K562 (cell line): Measurements from ENCODE around the gene ZNF513. TPM values are rescaled to one million over a fixed set of nuclear protein-coding genes. Genes with fewer than 3 reads are reported as not detected.
A peak's percentile ranks its signal among the peaks of the same experiment; 100 is the strongest.

ENCODE experiments used
- ATF7 ChIP-seq: fragments of 450-650 bp; IDR thresholded peaks from 2 replicates; pipeline ENCODE4 v1.7.1; 2014; ENCODE audit warnings: mild to moderate bottlenecking, moderate library complexity
- CAMTA2 ChIP-seq: fragments of 250-450 bp; sonication (Bioruptor Pico); conservative IDR thresholded peaks from 2 replicates; pipeline ENCODE4 v1.5.1; 2022
- CCAR2 ChIP-seq: fragments of 200-400 bp; formaldehyde crosslinking; IDR thresholded peaks from 2 replicates; pipeline ENCODE4 v1.6.1; 2017; ENCODE audit warnings: mild to moderate bottlenecking, low read depth, low read length
- DDX20 ChIP-seq: fragments of 450-650 bp; IDR thresholded peaks from 2 replicates; pipeline ENCODE4 v1.6.1; 2016; ENCODE audit warnings: missing genetic modification characterization, low read depth, mild to moderate bottlenecking, missing compliant biosample characterization, moderate library complexity
- E2F3 ChIP-seq: fragments of 250-450 bp; sonication (Bioruptor Pico); IDR thresholded peaks from 2 replicates; pipeline ENCODE4 v1.4.0; 2020; ENCODE audit warnings: mild to moderate bottlenecking
- ERF ChIP-seq: fragments of 450-650 bp; formaldehyde crosslinking; IDR thresholded peaks from 2 replicates; pipeline ENCODE4 v1.4.0; 2020; ENCODE audit warnings: mild to moderate bottlenecking, mixed read lengths
- ETV1 ChIP-seq: fragments of 450-650 bp; conservative IDR thresholded peaks from 2 replicates; pipeline ENCODE4 v1.6.1; 2016; ENCODE audit warnings: missing genetic modification characterization, control low read depth, low read depth, missing compliant biosample characterization
- FOS ChIP-seq: IDR thresholded peaks from 3 replicates; pipeline ENCODE4 v1.6.1; 2011; ENCODE audit not compliant: insufficient read length; ENCODE audit errors: extremely low read depth
- HDAC1 ChIP-seq, 2 experiments: fragments of 450-650 bp; IDR thresholded peaks; 2 replicates each; pipeline ENCODE4 v1.6.1; 2016 to 2017; ENCODE audit warnings: inconsistent platforms in 1 of 2, mild to moderate bottlenecking in 1 of 2, moderate library complexity in 1 of 2
- NRF1 ChIP-seq, 2 experiments: fragments of 450-650 bp; IDR thresholded peaks in 1 of 2; conservative IDR thresholded peaks in 1 of 2; 2 replicates each; pipeline ENCODE4 v1.6.1; 2014; ENCODE audit warnings: mild to moderate bottlenecking in 2 of 2
- NUFIP1 ChIP-seq: fragments of 450-650 bp; IDR thresholded peaks from 2 replicates; pipeline ENCODE4 v1.6.1; 2018; ENCODE audit not compliant: partially characterized antibody
- PHF20 ChIP-seq: fragments of 450-650 bp; IDR thresholded peaks from 2 replicates; pipeline ENCODE4 v1.6.1; 2018; ENCODE audit not compliant: partially characterized antibody
- POLR2B ChIP-seq: fragments of 450-650 bp; IDR thresholded peaks from 2 replicates; pipeline ENCODE4 v1.6.1; 2018; ENCODE audit warnings: low read depth; ENCODE audit not compliant: partially characterized antibody
- PRPF4 ChIP-seq: fragments of 200-400 bp; formaldehyde crosslinking; IDR thresholded peaks from one replicate; pipeline ENCODE4 v1.6.1; 2017; ENCODE audit warnings: low read length, low read depth, mild to moderate bottlenecking; ENCODE audit not compliant: insufficient read depth, poor library complexity, severe bottlenecking
- RB1 ChIP-seq: fragments of 450-650 bp; IDR thresholded peaks from 2 replicates; pipeline ENCODE4 v1.6.1; 2017; ENCODE audit warnings: low read depth, mild to moderate bottlenecking
- SLC30A9 ChIP-seq: fragments of 250-450 bp; sonication (Bioruptor Pico); IDR thresholded peaks from 2 replicates; pipeline ENCODE4 v1.8.0; 2022; ENCODE audit warnings: mild to moderate bottlenecking, moderate library complexity
- TSC22D4 ChIP-seq: fragments of 450-650 bp; IDR thresholded peaks from 2 replicates; pipeline ENCODE4 v1.6.1; 2016; ENCODE audit warnings: missing genetic modification characterization, missing biosample characterization, control low read depth
- ZKSCAN8 ChIP-seq: fragments of 200-800 bp; sonication (Bioruptor generic); IDR thresholded peaks from 2 replicates; pipeline ENCODE4 v1.6.1; 2016; ENCODE audit warnings: missing genetic modification characterization, missing compliant biosample characterization
- ZNF143 ChIP-seq: sonication (generic); formaldehyde crosslinking; IDR thresholded peaks from 2 replicates; pipeline ENCODE4 v1.9.0; 2022; ENCODE audit warnings: mild to moderate bottlenecking, missing genetic modification reagents
- ZNF232 ChIP-seq: sonication (generic); formaldehyde crosslinking; IDR thresholded peaks from 2 replicates; pipeline ENCODE4 v1.8.0; 2022; ENCODE audit warnings: mild to moderate bottlenecking, missing genetic modification reagents
- ZNF431 ChIP-seq: sonication (generic); formaldehyde crosslinking; IDR thresholded peaks from 2 replicates; pipeline ENCODE4 v1.8.0; 2022; ENCODE audit warnings: mild to moderate bottlenecking, missing genetic modification reagents
- ZNF780A ChIP-seq: fragments of 250-450 bp; sonication (Bioruptor Pico); IDR thresholded peaks from 2 replicates; pipeline ENCODE4 v1.5.0; 2021; ENCODE audit warnings: mild to moderate bottlenecking
- polyA plus RNA-seq, 8 experiments: library from polyadenylated mRNA; depleted of rRNA in 4 of 8; stranded (reverse) in 5 of 8; unstranded in 3 of 8; fragments of >200 nt; fragmentation: Nextera tagmentation in 2 of 8; fragmentation: Illumina TruSeq in 1 of 8; extraction: Ambion mirVana in 2 of 8; extraction: Trizol in 1 of 8; gene quantifications; 2 replicates each; pipeline versions ENCODE4 v1.2.1 to v1.2.3, GENCODE V29; 2011 to 2014; ENCODE audit warnings: inconsistent platforms in 1 of 8, missing spikeins in 1 of 8
- total RNA-seq, 7 experiments: library from RNA; depleted of rRNA in 6 of 7; stranded (reverse); fragments of >200 nt in 6 of 7; fragmentation: Illumina TruSeq in 2 of 7; extraction: Trizol in 2 of 7; gene quantifications; 2 replicates each; pipeline versions ENCODE4 v1.2.1 to v1.2.3, GENCODE V29; 2011 to 2021; ENCODE audit warnings: low replicate concordance in 1 of 7
- TF ChIP-seq, protein P1 (sequence below), 2 experiments: fragments of 250-450 bp in 1 of 2; fragments of 450-650 bp in 1 of 2; sonication (Bioruptor Pico) in 1 of 2; IDR thresholded peaks; 2 replicates each; pipeline versions ENCODE4 v1.6.1 to v1.8.0; 2016 to 2021; ENCODE audit warnings: mild to moderate bottlenecking in 2 of 2, moderate library complexity in 2 of 2, missing compliant biosample characterization in 1 of 2, missing genetic modification characterization in 1 of 2
- TF ChIP-seq, protein P2 (sequence below): sonication (generic); formaldehyde crosslinking; IDR thresholded peaks from 2 replicates; pipeline ENCODE4 v1.8.0; 2022; ENCODE audit warnings: mild to moderate bottlenecking, missing genetic modification reagents

Gene ZNF513
- total and polyA plus RNA-seq, 9 of the 15 experiments (the other 6 are each of a cell fraction or from before 2014, with no cell fraction given), result 0.04 to 13.6 (median 4.4) TPM

- TF ChIP-seq, protein P1, sequence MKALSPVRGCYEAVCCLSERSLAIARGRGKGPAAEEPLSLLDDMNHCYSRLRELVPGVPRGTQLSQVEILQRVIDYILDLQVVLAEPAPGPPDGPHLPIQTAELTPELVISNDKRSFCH (CRISPR knock-in tag; IDR thresholded peaks at IDR 0.05), result no peak
- TF ChIP-seq, protein P1 (tag; IDR thresholded peaks at IDR 0.05), result peak; percentile 58; the same call in 1 of the 2 replicates
- TF ChIP-seq PRPF4 (no peak), CAMTA2 (CRISPR knock-in tag) (0 out of 2 replicates have a peak, but pooled peaks have one; percentile 46), ZNF232 (no peak), NRF1 (conservative IDR thresholded peaks at IDR 0.05 in 1 of 2, IDR thresholded peaks at IDR 0.05 in 1 of 2) (peak; percentile 84 to 87), POLR2B (peak; percentile 85), ZNF780A (no peak), CCAR2 (no peak), NUFIP1 (peak; percentile 27), PHF20 (peak; percentile 85), RB1 (peak; percentile 79; the same call in 1 of the 2 replicates), HDAC1 (IDR thresholded peaks at IDR 0.05) (peak in 1 of 2 experiments; percentile 72; a peak in 2 of 4 replicates), SLC30A9 (CRISPR knock-in tag) (no peak), FOS (peak; percentile 60), ETV1 (peak; percentile 58; the same call in 1 of the 2 replicates), DDX20 (no peak), E2F3 (CRISPR knock-in tag) (0 out of 2 replicates have a peak, but pooled peaks have one; percentile 51), ZNF143 (CRISPR knock-in tag) (peak; percentile 84), ERF (CRISPR knock-in tag) (0 out of 2 replicates have a peak, but pooled peaks have one; percentile 33), ATF7 (peak; percentile 98), ZKSCAN8 (CRISPR knock-in tag) (no peak), ZNF431 (CRISPR knock-in tag) (0 out of 2 replicates have a peak, but pooled peaks have one; percentile 46), TSC22D4 (tag) (no peak)
- TF ChIP-seq, protein P2, sequence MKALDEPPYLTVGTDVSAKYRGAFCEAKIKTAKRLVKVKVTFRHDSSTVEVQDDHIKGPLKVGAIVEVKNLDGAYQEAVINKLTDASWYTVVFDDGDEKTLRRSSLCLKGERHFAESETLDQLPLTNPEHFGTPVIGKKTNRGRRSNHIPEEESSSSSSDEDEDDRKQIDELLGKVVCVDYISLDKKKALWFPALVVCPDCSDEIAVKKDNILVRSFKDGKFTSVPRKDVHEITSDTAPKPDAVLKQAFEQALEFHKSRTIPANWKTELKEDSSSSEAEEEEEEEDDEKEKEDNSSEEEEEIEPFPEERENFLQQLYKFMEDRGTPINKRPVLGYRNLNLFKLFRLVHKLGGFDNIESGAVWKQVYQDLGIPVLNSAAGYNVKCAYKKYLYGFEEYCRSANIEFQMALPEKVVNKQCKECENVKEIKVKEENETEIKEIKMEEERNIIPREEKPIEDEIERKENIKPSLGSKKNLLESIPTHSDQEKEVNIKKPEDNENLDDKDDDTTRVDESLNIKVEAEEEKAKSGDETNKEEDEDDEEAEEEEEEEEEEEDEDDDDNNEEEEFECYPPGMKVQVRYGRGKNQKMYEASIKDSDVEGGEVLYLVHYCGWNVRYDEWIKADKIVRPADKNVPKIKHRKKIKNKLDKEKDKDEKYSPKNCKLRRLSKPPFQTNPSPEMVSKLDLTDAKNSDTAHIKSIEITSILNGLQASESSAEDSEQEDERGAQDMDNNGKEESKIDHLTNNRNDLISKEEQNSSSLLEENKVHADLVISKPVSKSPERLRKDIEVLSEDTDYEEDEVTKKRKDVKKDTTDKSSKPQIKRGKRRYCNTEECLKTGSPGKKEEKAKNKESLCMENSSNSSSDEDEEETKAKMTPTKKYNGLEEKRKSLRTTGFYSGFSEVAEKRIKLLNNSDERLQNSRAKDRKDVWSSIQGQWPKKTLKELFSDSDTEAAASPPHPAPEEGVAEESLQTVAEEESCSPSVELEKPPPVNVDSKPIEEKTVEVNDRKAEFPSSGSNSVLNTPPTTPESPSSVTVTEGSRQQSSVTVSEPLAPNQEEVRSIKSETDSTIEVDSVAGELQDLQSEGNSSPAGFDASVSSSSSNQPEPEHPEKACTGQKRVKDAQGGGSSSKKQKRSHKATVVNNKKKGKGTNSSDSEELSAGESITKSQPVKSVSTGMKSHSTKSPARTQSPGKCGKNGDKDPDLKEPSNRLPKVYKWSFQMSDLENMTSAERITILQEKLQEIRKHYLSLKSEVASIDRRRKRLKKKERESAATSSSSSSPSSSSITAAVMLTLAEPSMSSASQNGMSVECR (CRISPR knock-in tag), result peak; percentile 48; the same call in 1 of the 2 replicates
Measured at GRCh38 chr2:27380626-27381545, at the start of gene ZNF513 (continued).
